ENCODE measurements around the gene SORBS1.

Gene SORBS1

GRCh38 chr10:95561177-95561863 is at the start of gene SORBS1:
TSS of gene SORBS1 (minus strand) at chr10:95561371. CDS start at chr10:95441135, 120,236 bp downstream.
- peak; percentile 80 for DNase-seq

GRCh38 chr10:95610727-95611126 is 49.6 kb upstream of the SORBS1 start:
- no peak for DNase-seq

- DNase-seq, result no peak
Observed at GRCh38 chr10:95606922-95607321, 45.8 kb upstream of the SORBS1 start.

GRCh38 chr10:95605163-95605562 is 44.0 kb upstream of the SORBS1 start:
- DNase-seq, result no peak

- DNase-seq, result no peak
Observed at GRCh38 chr10:95604630-95605029, 43.5 kb upstream of the SORBS1 start.

GRCh38 chr10:95602382-95602781 is 41.2 kb upstream of the SORBS1 start:
- DNase-seq, result no peak

GRCh38 chr10:95601116-95601719 is 40.0 kb upstream of the SORBS1 start:
- peak; percentile 35 for DNase-seq

- no peak for DNase-seq
Observed at GRCh38 chr10:95600158-95600557, 39.0 kb upstream of the SORBS1 start.

- no peak for DNase-seq
Observed at GRCh38 chr10:95597788-95598187, 36.6 kb upstream of the SORBS1 start.

GRCh38 chr10:95588025-95588424 is 26.9 kb upstream of the SORBS1 start:
- no peak for DNase-seq

- DNase-seq, result no peak
Observed at GRCh38 chr10:95579835-95580535, 18.8 kb upstream of the SORBS1 start.

GRCh38 chr10:95579292-95579691 is 18.1 kb upstream of the SORBS1 start:
- DNase-seq, result no peak

GRCh38 chr10:95578619-95579018 is 17.4 kb upstream of the SORBS1 start:
- no peak for DNase-seq

- no peak for DNase-seq
Observed at GRCh38 chr10:95574649-95575365, 13.6 kb upstream of the SORBS1 start.

- no peak for DNase-seq
Observed at GRCh38 chr10:95573964-95574604, 12.9 kb upstream of the SORBS1 start.

- DNase-seq, result no peak
Observed at GRCh38 chr10:95573527-95573926, 12.4 kb upstream of the SORBS1 start.

- no peak for DNase-seq
Observed at GRCh38 chr10:95572131-95572820, 11.1 kb upstream of the SORBS1 start.

GRCh38 chr10:95571390-95571789 is 10.2 kb upstream of the SORBS1 start:
- DNase-seq, result no peak

GRCh38 chr10:95569368-95569767 is 8.2 kb upstream of the SORBS1 start:
- no peak for DNase-seq

- DNase-seq, result no peak
Observed at GRCh38 chr10:95567903-95568630, 6.9 kb upstream of the SORBS1 start.

GRCh38 chr10:95566136-95566535 is 5.0 kb upstream of the SORBS1 start:
- DNase-seq, result no peak

GRCh38 chr10:95565336-95565735 is 4.2 kb upstream of the SORBS1 start:
- DNase-seq, result no peak
